Esophagus (tissue), 2 donors: ENCODE measurements around the gene DSG1. TPM values are rescaled to one million over a fixed set of nuclear protein-coding genes. Genes with fewer than 3 reads are reported as not detected.
"Not testable (repeated sequence)": the region's sequence is repeated elsewhere in the genome, so short reads cannot be mapped to it uniquely, and the experiment has no call there.

Source experiments
- H3K27ac ChIP-seq, 2 donors: one replicate each; pipeline ENCODE4 v1.5.1; 2013; ENCODE audit warnings: low read depth in 2 of 2, mild to moderate bottlenecking in 2 of 2, inconsistent platforms in 1 of 2, low read length in 1 of 2, moderate library complexity in 1 of 2
- H3K27me3 ChIP-seq, 2 donors: one replicate each; pipeline ENCODE4 v1.6.1; 2013; ENCODE audit warnings: low read length in 2 of 2, control low read depth in 1 of 2, mild to moderate bottlenecking in 1 of 2; ENCODE audit not compliant: insufficient read depth in 2 of 2, control insufficient read depth in 1 of 2
- H3K36me3 ChIP-seq, 2 donors: one replicate each; pipeline ENCODE4 v1.6.1; 2013; ENCODE audit warnings: low read length in 1 of 2; ENCODE audit not compliant: control insufficient read depth in 2 of 2, insufficient read depth in 2 of 2
- H3K4me1 ChIP-seq, 2 donors: one replicate each; pipeline ENCODE4 v1.6.1; 2013; ENCODE audit warnings: low read length in 1 of 2; ENCODE audit not compliant: control insufficient read depth in 2 of 2, insufficient read depth in 2 of 2
- H3K4me3 ChIP-seq, 2 donors: one replicate each; pipeline ENCODE4 v1.5.1; 2013; ENCODE audit warnings: low read length in 2 of 2, mild to moderate bottlenecking in 2 of 2, low read depth in 1 of 2, moderate library complexity in 1 of 2
- H3K9me3 ChIP-seq, 2 donors: one replicate each; pipeline ENCODE4 v1.6.1; 2013; ENCODE audit warnings: mild to moderate bottlenecking in 2 of 2, low read depth in 1 of 2, low read length in 1 of 2, moderate library complexity in 1 of 2; ENCODE audit not compliant: control insufficient read depth in 2 of 2, insufficient read depth in 1 of 2
- WGBS, 2 donors: extraction: QIAGEN DNeasy Blood & Tissue Kit; methylation state at CpG; one replicate each; pipeline ENCODE4 v1.1.7; 2013; 5-methylcytosine and 5-hydroxymethylcytosine counted together
- polyA plus RNA-seq, 2 donors: library from polyadenylated mRNA; stranded (reverse); fragments of 200-250 nt; gene quantifications; one replicate each; pipeline ENCODE4 v1.2.3, GENCODE V29; 2013
- donor health status: healthy with polysubstance abuse.
- donor health status: Bipolar disorder and iron deficiency.

Gene DSG1
- polyA plus RNA-seq, 2 donors = 8.4 to 8.9 TPM

DNA sequence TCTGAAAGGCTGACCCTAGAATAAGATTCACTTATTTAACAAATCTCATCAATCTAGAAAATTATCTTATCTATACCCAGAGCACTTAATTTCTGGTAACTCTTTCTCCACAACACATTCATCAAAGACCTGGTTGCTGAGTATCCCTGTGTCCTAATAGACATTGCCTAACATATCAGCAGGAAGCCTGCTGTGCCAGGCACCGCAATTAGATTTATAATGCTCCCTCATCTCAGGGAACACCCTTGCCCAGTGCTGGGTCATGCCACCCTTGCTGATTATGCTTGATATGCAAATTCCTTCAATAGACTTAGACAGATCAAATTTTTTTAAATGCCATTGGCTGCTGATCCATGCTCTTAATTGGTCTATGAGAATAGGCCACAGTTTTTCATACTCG is 3.8 kb downstream of the DSG1 start:
- Histone ChIP-seq H3K9me3 (no peaks in the 10 kb centered on the region), H3K4me3 (no peak overlapping the region), H3K27me3 (no peaks in the 10 kb centered on the region), H3K4me1 (peaks cover 0 to 2% of the 10 kb centered on the region in 2 donors), H3K27ac (no peak overlapping the region), H3K36me3 (no peaks in the 10 kb centered on the region)
- 62 to 78% methylated on average over 2 of the region's 2 CpGs for WGBS, 2 donors

DNA sequence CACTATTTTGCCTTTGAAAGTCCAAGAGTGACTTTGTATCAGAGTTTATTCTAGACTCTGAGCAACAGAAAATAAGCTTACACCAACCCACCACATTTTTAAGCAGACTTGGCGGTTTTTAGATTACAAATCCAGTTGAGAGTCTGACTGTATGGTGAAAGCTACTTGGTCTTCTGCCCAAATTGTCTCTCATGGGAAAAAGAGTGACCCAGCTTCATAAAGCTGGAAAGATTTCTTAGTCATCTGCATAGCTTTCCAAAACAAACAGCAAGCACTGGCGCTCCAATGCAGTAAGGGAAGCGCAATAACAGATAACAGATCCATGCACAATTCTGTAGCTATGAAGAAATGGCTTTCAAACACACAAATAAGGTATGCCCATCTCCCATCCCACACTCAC is 7.1 kb downstream of the DSG1 start:
- no peaks in the 10 kb centered on the region for H3K9me3 ChIP-seq
- H3K27me3 ChIP-seq = no peaks in the 10 kb centered on the region
- peaks cover 0 to 2% of the 10 kb centered on the region in 2 donors for H3K4me1 ChIP-seq
- no peak overlapping the region for H3K27ac ChIP-seq
- H3K36me3 ChIP-seq = no peaks in the 10 kb centered on the region
- H3K4me3 ChIP-seq = no peak overlapping the region
- 48 to 67% methylated on average over 3 of the region's 3 CpGs for WGBS, 2 donors

DNA sequence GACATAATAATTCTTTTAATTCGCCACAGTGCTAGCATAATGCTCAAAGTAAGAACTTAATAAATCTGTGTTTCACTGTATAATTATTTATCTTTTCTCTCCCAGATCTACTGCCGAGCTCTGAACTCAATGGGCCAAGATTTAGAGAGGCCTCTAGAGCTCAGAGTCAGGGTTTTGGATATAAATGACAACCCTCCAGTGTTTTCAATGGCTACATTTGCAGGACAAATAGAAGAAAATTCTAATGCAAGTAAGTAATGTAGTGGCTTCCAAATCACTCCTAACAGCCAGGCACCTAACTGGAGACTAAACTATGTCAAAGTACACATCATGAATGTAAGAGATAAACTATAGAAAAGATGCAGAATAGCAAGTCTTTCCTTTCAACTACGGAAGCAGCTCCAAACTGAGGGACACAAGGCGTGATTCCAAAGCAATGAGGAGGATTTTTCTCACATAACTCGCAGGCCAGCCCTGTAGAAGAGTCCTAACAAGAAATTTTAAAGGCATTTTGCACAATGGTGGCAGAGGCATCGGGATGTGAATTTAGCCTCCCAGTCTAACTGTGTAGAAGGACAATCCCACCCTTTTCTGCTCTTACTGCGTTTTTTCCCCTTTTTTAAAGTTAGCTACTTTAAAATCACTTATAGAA is 12.0 kb downstream of the DSG1 start:
- H3K36me3 ChIP-seq = no peaks in the 10 kb centered on the region
- no peaks in the 10 kb centered on the region for H3K4me1 ChIP-seq
- no peak overlapping the region for H3K4me3 ChIP-seq
- H3K27ac ChIP-seq = no peak overlapping the region
- no peaks in the 10 kb centered on the region for H3K9me3 ChIP-seq
- 74 to 75% methylated on average over 7 of the region's 7 CpGs for WGBS, 2 donors
- no peaks in the 10 kb centered on the region for H3K27me3 ChIP-seq

DNA sequence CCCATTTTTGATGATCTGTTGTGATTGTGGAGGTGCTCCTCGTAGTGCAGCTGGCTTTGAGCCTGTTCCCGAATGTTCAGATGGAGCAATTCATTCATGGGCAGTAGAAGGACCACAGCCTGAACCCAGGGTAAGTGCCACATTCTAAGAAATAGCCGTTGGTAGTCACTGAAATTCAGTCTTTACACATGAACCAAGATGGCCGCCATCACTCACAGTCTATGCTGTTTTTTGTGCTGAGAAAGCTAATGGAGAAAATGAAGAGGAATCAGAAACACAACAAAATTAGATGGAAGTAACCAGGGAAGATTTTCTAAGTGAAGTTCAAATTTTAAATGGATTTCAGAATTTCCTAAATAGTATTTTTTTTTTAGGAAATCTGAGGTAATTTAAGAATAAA is 25.5 kb downstream of the DSG1 start:
- Histone ChIP-seq H3K4me1 (no peaks in the 10 kb centered on the region), H3K27me3 (no peaks in the 10 kb centered on the region), H3K9me3 (no peaks in the 10 kb centered on the region), H3K4me3 (no peak overlapping the region), H3K27ac (no peak overlapping the region), H3K36me3 (peaks cover 0 to 7% of the 10 kb centered on the region in 2 donors)
- 84 to 87% methylated on average over 4 of the region's 4 CpGs for WGBS, 2 donors

DNA sequence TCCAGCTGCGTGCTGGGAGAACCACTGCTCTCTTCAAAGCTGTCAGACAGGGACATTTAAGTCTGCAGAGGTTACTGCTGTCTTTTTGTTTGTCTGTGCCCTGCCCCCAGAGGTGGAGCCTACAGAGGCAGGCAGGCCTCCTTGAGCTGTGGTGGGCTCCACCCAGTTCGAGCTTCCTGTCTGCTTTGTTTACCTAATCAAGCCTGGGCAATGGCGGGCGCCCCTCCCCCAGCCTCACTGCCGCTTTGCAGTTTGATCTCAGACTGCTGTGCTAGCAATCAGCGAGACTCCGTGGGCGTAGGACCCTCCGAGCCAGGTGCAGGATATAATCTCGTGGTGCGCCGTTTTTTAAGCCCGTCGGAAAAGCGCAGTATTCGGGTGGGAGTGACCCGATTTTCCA is 35.4 kb downstream of the DSG1 start:
- not testable (repeated sequence) for H3K27ac ChIP-seq

DNA sequence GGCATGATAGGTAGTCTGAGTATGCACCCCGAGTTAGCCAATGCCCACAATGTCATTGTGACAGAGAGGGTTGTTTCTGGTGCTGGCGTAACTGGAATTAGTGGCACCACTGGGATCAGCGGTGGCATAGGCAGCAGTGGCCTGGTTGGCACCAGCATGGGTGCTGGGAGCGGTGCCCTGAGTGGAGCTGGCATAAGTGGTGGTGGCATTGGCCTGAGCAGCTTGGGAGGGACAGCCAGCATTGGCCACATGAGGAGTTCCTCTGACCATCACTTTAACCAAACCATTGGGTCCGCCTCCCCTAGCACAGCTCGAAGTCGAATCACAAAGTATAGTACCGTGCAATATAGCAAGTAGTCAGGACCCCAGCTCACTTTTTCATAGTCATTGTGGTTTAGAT is 37.0 kb downstream of the DSG1 start:
- Histone ChIP-seq H3K9me3 (peaks cover 2 to 7% of the 10 kb centered on the region in 2 donors), H3K27ac (no peak overlapping the region), H3K36me3 (peaks cover 0 to 8% of the 10 kb centered on the region in 2 donors), H3K27me3 (no peaks in the 10 kb centered on the region), H3K4me3 (no peak overlapping the region), H3K4me1 (no peaks in the 10 kb centered on the region)
- WGBS, 2 donors = 92 to 94% methylated on average over 8 of the region's 8 CpGs

More for the DNA sequence above, 35.4 kb downstream of the DSG1 start:
- not testable (repeated sequence) for H3K9me3 ChIP-seq, H3K4me3 ChIP-seq, H3K27me3 ChIP-seq, H3K4me1 ChIP-seq, H3K36me3 ChIP-seq
- 67 to 74% methylated on average over 4 of the region's 17 CpGs for WGBS, 2 donors

DNA sequence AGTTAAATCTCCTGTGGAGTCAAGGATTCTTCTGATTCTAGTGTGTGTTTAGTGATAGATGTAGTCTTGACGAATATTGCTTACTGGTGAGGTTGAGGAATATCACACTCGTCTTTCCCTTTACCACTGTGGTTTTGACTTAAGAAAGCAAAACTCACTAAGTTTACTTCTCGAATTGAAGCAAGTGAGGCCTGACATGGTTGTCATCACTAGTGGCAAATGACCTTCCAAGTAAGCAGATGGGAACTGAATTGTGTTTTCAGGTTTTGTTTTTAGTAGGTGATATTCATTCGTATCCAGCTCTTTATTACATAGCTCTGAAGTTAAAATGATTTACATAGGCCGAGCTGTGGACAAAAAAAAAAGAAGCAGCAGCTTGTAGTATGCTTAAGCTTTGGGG is 38.1 kb downstream of the DSG1 start:
- Histone ChIP-seq H3K4me1 (no peaks in the 10 kb centered on the region), H3K36me3 (peaks cover 0 to 8% of the 10 kb centered on the region in 2 donors), H3K27me3 (no peaks in the 10 kb centered on the region), H3K27ac (no peak overlapping the region), H3K9me3 (peaks cover 2 to 7% of the 10 kb centered on the region in 2 donors), H3K4me3 (no peak overlapping the region)
- WGBS, 2 donors = 82 to 87% methylated on average over 5 of the region's 5 CpGs

DNA sequence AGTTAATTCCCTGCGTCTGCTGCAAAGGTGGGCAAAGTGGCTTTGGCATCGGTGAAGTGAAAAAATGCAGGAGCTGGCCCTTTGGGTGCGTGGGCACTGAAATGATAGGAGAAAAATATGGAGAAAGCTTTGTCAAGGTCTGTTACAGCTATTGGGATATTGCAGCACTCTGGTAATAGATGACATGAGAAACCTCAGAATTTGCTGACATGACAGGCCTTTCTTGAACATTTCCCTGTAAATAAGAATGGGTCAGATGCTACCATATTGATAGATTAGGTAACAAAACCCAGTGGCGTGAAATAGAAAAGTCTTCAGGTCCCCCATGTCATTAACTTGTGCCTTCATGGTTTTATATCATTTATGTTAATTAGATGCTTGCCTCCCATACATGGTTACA is 46.2 kb downstream of the DSG1 start:
- WGBS, 2 donors = 92 to 95% methylated on average over 4 of the region's 4 CpGs
- no peak overlapping the region for H3K27ac ChIP-seq
- no peak overlapping the region for H3K4me3 ChIP-seq
- no peaks in the 10 kb centered on the region for H3K9me3 ChIP-seq
- H3K36me3 ChIP-seq = no peaks in the 10 kb centered on the region
- H3K4me1 ChIP-seq = no peaks in the 10 kb centered on the region
- H3K27me3 ChIP-seq = no peaks in the 10 kb centered on the region

DNA sequence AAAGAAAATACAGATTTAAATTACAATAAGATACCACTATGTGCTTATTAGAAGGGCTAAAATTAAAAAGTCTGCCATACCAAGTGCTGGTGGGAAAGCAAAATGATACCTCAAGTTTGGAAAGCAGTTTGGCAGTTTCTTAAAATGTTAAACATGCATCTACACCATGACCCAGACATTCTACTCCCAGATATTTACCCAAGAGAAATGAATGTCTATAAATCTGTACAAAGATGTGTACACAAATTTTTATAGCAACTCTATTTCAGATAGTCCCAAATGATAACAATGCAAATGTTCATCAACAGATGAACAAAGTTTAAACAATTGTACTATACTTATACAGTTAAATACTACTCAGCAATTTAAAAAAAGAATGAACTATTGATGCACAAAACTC is 51.5 kb downstream of the DSG1 start:
- Histone ChIP-seq H3K4me1 (no peaks in the 10 kb centered on the region), H3K36me3 (no peaks in the 10 kb centered on the region), H3K27me3 (no peaks in the 10 kb centered on the region), H3K9me3 (no peaks in the 10 kb centered on the region), H3K27ac (no peak overlapping the region), H3K4me3 (no peak overlapping the region)

DNA sequence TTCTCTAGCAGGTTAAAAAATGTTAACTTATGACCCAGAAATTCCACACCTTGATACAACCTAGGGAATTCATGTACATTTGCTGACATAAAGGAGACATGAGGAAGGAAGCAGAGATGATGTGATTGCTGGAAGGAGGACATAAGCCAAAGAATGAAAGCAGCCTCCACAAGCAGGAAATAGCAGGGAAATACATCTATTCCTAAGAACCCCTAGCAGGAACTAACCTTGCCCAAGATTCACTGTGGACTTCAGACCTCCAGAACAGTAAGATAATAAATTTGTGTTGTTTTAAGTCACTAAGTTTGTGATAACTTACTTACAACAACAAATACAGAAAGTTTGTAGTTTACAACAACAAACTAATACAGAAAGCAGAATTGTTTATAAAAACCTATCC is 54.0 kb downstream of the DSG1 start:
- H3K9me3 ChIP-seq = no peaks in the 10 kb centered on the region
- no peaks in the 10 kb centered on the region for H3K36me3 ChIP-seq
- no peaks in the 10 kb centered on the region for H3K4me1 ChIP-seq
- no peak overlapping the region for H3K27ac ChIP-seq
- no peaks in the 10 kb centered on the region for H3K27me3 ChIP-seq
- no peak overlapping the region for H3K4me3 ChIP-seq
